Neuron (in vitro differentiated cells): ENCODE measurements around the gene SH3D21.

Source experiments
- H2AFZ ChIP-seq: one replicate; pipeline ENCODE4 v1.6.1; 2013; ENCODE audit warnings: low read depth, mild to moderate bottlenecking, inconsistent platforms, low read length, moderate library complexity
- H3K27me3 ChIP-seq: one replicate; pipeline ENCODE4 v1.6.1; 2013; ENCODE audit warnings: low read length; ENCODE audit not compliant: insufficient read depth
- H3K36me3 ChIP-seq: one replicate; pipeline ENCODE4 v1.6.1; 2013; ENCODE audit warnings: low read length; ENCODE audit not compliant: insufficient read depth
- H3K4me1 ChIP-seq: one replicate; pipeline ENCODE4 v1.6.1; 2013; ENCODE audit warnings: low read length; ENCODE audit not compliant: insufficient read depth
- H3K4me3 ChIP-seq: 2 replicates; pipeline ENCODE4 v1.5.1; 2013; ENCODE audit warnings: mild to moderate bottlenecking, low read length, moderate library complexity
- H3K9me3 ChIP-seq: one replicate; pipeline ENCODE4 v1.6.1; 2013; ENCODE audit warnings: low read length

The SH3D21 gene

GRCh38 chr1:36327421-36328087 lies 21.4 kb downstream of the SH3D21 start:
- H2AFZ ChIP-seq, result no peak overlapping the region
- no peaks in the 10 kb centered on the region for H3K9me3 ChIP-seq
- no peaks in the 10 kb centered on the region for H3K36me3 ChIP-seq
- no peak overlapping the region for H3K4me3 ChIP-seq
- H3K27me3 ChIP-seq, result no peaks in the 10 kb centered on the region
- peaks cover 15% of the 10 kb centered on the region for H3K4me1 ChIP-seq

DNA sequence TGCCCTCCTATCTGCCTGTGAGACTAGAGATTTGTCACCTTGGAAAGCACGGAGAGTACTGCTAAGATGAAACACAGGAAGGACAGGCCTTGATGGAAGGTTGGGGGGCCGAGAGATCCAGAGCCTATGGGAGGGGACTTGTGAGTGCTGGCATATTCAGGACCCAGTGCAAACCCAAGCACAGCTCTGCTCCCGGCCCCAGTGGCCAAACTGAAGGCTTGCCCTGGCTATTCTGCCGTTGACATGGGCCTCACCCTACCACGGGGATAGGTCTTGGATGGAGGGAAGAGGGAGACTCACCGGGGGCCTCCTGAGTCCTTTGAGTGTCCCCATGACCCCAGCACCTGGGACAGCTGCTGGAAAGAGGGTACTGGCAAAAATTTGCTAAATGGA lies 21.9 kb downstream of the SH3D21 start:
- no peak overlapping the region for H2AFZ ChIP-seq
- no peaks in the 10 kb centered on the region for H3K9me3 ChIP-seq
- no peaks in the 10 kb centered on the region for H3K27me3 ChIP-seq
- H3K4me3 ChIP-seq, result no peak overlapping the region
- H3K36me3 ChIP-seq, result no peaks in the 10 kb centered on the region
- peaks cover 13% of the 10 kb centered on the region for H3K4me1 ChIP-seq

- H3K36me3 ChIP-seq, result no peaks in the 10 kb centered on the region
- H3K27me3 ChIP-seq, result no peaks in the 10 kb centered on the region
- H3K4me1 ChIP-seq, result peaks cover 11% of the 10 kb centered on the region
- no peak overlapping the region for H2AFZ ChIP-seq
- H3K9me3 ChIP-seq, result no peaks in the 10 kb centered on the region
- no peak overlapping the region for H3K4me3 ChIP-seq
Observed at GRCh38 chr1:36328713-36329112, 22.5 kb downstream of the SH3D21 start.

DNA sequence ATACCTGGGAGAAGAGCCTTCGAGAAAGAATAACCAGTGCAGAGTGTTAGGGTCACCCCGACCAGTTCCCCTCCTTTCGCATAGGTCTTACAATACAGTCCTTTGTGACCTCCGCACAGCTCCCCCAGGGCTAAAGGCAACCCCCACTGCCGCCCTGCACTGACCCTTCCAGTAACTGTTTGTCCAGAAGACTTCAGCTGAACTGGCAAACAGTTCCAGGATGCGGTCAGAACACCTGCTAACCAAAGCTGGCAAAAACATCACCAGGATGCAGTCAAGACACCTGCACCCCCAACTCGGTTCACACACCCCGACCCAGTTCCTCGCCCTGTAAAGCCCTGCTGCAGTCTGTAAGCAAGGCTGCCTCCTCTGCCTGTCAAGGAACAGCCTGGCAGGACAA lies 23.6 kb downstream of the SH3D21 start:
- H3K4me1 ChIP-seq, result no peaks in the 10 kb centered on the region
- H3K4me3 ChIP-seq, result no peak overlapping the region
- no peaks in the 10 kb centered on the region for H3K27me3 ChIP-seq
- H3K36me3 ChIP-seq, result no peaks in the 10 kb centered on the region
- H3K9me3 ChIP-seq, result no peaks in the 10 kb centered on the region
- H2AFZ ChIP-seq, result no peak overlapping the region

DNA sequence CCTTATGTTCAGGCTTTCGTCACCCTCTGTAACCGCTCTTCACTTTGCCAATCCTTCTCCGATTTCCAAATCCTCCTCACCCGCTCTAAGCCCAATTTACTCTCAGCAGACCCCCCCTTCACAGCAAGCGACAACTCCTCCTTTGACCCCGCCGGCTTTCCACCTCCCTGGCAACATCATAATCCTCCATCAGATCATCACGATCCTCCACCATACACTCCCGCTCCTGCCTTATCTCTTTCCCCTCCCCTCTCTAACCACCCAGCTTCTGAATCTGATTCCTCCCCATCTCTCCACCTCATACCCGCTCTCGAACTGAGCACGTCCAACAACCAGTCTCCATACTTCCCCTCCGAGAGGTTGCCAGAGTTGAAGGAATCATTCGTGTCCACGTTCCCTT lies 24.8 kb downstream of the SH3D21 start:
- no peak overlapping the region for H2AFZ ChIP-seq
- H3K4me3 ChIP-seq, result no peak overlapping the region
- H3K4me1 ChIP-seq, result no peaks in the 10 kb centered on the region
- no peaks in the 10 kb centered on the region for H3K9me3 ChIP-seq
- H3K27me3 ChIP-seq, result no peaks in the 10 kb centered on the region
- no peaks in the 10 kb centered on the region for H3K36me3 ChIP-seq

DNA sequence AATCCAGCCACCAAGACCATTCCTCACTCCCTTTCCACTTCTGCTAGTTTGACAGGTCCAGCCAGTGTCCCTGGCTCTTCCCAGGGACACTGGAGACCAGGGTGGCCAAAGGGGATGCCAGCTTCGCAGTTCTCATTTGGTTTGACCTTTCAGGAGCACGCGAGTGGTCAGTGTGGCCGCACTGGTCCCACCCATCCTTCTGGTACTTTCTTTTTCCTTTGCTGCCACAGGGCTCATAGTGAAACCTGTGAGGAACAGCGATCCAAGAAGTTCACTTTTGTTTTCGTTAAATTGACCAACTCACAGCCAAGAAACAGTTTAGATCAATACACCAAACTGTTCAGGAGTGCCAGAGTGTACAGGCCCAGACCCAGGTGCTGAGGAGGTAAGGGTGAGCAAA lies 31.7 kb downstream of the SH3D21 start:
- Histone ChIP-seq H3K4me1 (peaks cover 6% of the 10 kb centered on the region), H3K36me3 (no peaks in the 10 kb centered on the region), H3K4me3 (no peak overlapping the region), H3K9me3 (no peaks in the 10 kb centered on the region), H3K27me3 (no peaks in the 10 kb centered on the region), H2AFZ (no peak overlapping the region)

DNA sequence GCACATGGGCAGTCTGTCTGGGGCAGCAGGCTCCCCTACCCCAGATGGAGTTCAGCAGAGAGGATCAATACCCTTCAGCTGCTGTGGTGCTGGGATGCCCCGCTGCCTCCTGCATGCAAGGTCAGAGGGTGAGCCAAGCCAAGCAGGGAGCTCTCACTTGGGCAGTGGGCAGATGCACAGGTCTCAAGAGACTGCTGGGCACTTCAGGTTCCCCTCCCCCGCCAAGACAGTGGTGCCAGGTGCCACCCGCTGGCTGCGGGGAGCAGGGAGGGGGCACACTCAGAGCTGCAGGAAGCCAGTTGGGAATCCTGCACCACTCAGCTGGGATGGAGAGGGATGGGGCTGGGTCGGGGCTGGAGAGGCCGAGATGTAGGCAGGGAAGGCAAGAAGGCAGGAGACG lies 33.0 kb downstream of the SH3D21 start:
- H3K27me3 ChIP-seq, result no peaks in the 10 kb centered on the region
- H2AFZ ChIP-seq, result no peak overlapping the region
- H3K9me3 ChIP-seq, result no peaks in the 10 kb centered on the region
- peaks cover 6% of the 10 kb centered on the region for H3K4me1 ChIP-seq
- no peak overlapping the region for H3K4me3 ChIP-seq
- H3K36me3 ChIP-seq, result peaks cover 10% of the 10 kb centered on the region

DNA sequence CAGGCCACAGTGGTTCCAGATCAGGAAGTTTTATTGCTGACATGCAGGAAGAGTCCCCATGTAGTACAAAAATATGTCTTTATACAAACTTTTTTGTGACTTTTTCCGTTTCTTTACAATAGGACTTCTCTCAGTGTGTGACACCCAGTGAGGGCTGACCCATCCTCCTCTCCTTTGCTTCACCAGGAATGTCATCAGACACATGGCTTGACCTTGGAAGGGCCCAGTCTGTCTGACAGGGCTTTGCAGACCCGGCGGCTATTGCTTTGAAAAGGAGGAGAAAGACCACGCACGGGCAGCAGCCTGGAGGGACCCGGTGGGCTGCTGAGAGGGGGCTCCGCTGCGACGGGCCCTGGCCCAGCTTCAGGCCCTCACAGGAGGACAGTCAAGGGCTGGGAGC lies 33.4 kb downstream of the SH3D21 start:
- peaks cover 13% of the 10 kb centered on the region for H3K36me3 ChIP-seq
- no peak overlapping the region for H3K4me3 ChIP-seq
- H3K4me1 ChIP-seq, result peaks cover 6% of the 10 kb centered on the region

DNA sequence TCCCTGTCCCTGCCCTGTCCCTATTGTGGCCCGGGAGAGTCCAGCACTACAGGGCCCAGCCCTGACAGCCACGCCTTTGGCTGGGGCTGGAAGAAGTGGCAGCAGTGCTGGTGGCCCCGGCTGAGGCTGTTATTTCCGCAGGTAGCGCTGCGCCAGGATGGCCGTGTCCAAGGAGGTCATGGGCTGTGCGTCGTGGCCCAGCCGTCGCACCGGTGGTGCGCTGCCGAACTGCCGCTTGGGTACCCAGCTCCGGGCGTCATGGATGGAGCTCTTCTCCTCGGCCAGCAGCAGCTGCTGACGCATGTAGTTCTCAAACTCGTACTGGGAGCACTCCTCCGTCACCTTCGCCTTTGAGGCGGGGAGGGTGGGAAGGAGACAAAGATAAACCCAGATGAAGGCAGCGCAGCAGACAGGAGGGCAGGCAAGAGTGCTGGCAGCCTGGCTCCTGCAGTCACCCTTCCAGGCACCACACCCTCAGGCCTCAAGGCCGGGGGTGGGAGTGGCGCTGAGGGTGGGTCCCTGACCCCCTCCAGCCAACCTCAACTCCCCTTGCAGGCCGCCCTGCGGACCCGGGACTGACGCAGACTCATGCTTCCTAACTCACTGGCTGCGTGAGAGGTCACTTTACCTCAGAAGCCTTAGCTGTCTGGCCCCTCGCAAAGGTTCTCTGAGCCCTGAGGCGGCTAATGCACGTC lies 35.6 kb downstream of the SH3D21 start:
- H3K27me3 ChIP-seq, result no peaks in the 10 kb centered on the region
- peaks cover 28% of the 10 kb centered on the region for H3K36me3 ChIP-seq
- H3K4me3 ChIP-seq, result no peak overlapping the region
- no peaks in the 10 kb centered on the region for H3K9me3 ChIP-seq
- H2AFZ ChIP-seq, result no peak overlapping the region
- peaks cover 4% of the 10 kb centered on the region for H3K4me1 ChIP-seq

More for the DNA sequence above, 33.4 kb downstream of the SH3D21 start:
- Histone ChIP-seq H3K9me3 (no peaks in the 10 kb centered on the region), H2AFZ (no peak overlapping the region), H3K27me3 (no peaks in the 10 kb centered on the region)

DNA sequence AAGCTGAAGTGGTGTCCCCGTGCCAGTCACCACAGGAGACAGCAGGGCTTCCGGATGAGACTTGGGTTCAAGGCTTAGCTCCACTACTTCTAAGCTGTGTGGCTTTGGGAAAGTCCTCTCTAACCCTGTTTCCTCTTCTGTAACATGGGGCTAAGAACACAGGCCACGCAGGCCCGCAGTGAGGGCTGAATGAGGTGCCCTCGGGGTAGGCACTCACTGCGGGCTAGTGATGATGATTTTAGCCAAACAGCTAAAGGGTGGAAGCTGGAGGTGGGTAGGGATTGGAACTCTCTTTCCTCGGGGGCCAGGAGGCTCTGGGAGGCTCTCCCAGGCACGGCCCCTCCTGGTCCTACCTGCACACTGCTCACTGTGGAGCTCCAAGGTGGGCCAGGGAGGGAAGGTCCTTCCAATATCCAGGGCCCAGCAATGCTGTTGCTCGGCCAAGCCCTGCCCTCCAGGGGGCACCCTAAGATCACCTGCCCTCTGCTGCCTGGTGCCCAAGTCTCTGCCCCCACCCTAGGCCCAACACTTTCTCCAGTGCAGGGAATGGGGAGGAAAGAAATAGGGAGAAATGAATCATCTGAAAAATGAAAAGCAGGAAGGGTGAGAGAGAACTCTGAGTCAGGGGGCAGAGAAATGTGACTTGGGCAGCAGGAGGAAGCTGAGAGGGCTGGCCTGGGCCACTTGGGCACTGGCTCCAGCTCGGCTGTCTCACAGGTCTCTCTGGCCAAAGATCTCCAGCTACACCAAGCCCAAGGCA lies 36.4 kb downstream of the SH3D21 start:
- Histone ChIP-seq H3K4me1 (no peaks in the 10 kb centered on the region), H3K9me3 (no peaks in the 10 kb centered on the region), H2AFZ (no peak overlapping the region), H3K27me3 (no peaks in the 10 kb centered on the region), H3K36me3 (peaks cover 35% of the 10 kb centered on the region), H3K4me3 (no peak overlapping the region)

GRCh38 chr1:36343651-36344394 lies 37.7 kb downstream of the SH3D21 start:
- H3K4me1 ChIP-seq, result no peaks in the 10 kb centered on the region
- H2AFZ ChIP-seq, result no peak overlapping the region
- no peaks in the 10 kb centered on the region for H3K27me3 ChIP-seq
- peaks cover 44% of the 10 kb centered on the region for H3K36me3 ChIP-seq
- H3K4me3 ChIP-seq, result no peak overlapping the region
- H3K9me3 ChIP-seq, result no peaks in the 10 kb centered on the region

DNA sequence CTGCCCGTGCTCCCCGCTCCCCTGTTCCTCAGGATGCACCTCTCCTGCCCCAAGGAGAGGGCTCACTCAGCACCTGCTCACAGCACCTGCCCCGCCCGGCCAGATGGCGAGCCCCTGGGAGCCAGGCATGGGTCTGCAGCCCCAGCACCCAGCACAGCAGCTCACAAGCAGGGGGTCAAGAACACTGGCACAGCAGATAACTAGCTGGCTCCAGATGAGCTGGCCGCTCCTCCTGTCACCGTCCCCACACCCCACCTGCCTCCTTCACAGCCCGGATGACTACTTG lies 38.2 kb downstream of the SH3D21 start:
- Histone ChIP-seq H3K9me3 (no peaks in the 10 kb centered on the region), H3K36me3 (peaks cover 48% of the 10 kb centered on the region)

GRCh38 chr1:36345353-36345752 lies 39.2 kb downstream of the SH3D21 start:
- no peaks in the 10 kb centered on the region for H3K9me3 ChIP-seq
- H3K36me3 ChIP-seq, result peaks cover 48% of the 10 kb centered on the region
- H3K27me3 ChIP-seq, result no peaks in the 10 kb centered on the region
- peaks cover 3% of the 10 kb centered on the region for H3K4me1 ChIP-seq
- H3K4me3 ChIP-seq, result no peak overlapping the region
- no peak overlapping the region for H2AFZ ChIP-seq

More for the DNA sequence above, 38.2 kb downstream of the SH3D21 start:
- H3K27me3 ChIP-seq, result no peaks in the 10 kb centered on the region
- no peaks in the 10 kb centered on the region for H3K4me1 ChIP-seq
- no peak overlapping the region for H2AFZ ChIP-seq
- H3K4me3 ChIP-seq, result no peak overlapping the region
